DMS 273 treated with DMSO at 0.1 percent for 48 hours (cell line): Measurements from ENCODE around the gene LYST.
"Not testable (repeated sequence)": the region's sequence is repeated elsewhere in the genome, so short reads cannot be mapped to it uniquely, and the experiment has no call there.

Experiments
- DNase-seq: peaks from one replicate; lab custom pipeline; 2025; lab: John Stamatoyannopoulos, UW

The LYST gene, protein sequence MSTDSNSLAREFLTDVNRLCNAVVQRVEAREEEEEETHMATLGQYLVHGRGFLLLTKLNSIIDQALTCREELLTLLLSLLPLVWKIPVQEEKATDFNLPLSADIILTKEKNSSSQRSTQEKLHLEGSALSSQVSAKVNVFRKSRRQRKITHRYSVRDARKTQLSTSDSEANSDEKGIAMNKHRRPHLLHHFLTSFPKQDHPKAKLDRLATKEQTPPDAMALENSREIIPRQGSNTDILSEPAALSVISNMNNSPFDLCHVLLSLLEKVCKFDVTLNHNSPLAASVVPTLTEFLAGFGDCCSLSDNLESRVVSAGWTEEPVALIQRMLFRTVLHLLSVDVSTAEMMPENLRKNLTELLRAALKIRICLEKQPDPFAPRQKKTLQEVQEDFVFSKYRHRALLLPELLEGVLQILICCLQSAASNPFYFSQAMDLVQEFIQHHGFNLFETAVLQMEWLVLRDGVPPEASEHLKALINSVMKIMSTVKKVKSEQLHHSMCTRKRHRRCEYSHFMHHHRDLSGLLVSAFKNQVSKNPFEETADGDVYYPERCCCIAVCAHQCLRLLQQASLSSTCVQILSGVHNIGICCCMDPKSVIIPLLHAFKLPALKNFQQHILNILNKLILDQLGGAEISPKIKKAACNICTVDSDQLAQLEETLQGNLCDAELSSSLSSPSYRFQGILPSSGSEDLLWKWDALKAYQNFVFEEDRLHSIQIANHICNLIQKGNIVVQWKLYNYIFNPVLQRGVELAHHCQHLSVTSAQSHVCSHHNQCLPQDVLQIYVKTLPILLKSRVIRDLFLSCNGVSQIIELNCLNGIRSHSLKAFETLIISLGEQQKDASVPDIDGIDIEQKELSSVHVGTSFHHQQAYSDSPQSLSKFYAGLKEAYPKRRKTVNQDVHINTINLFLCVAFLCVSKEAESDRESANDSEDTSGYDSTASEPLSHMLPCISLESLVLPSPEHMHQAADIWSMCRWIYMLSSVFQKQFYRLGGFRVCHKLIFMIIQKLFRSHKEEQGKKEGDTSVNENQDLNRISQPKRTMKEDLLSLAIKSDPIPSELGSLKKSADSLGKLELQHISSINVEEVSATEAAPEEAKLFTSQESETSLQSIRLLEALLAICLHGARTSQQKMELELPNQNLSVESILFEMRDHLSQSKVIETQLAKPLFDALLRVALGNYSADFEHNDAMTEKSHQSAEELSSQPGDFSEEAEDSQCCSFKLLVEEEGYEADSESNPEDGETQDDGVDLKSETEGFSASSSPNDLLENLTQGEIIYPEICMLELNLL (N-terminal part only)

DNA sequence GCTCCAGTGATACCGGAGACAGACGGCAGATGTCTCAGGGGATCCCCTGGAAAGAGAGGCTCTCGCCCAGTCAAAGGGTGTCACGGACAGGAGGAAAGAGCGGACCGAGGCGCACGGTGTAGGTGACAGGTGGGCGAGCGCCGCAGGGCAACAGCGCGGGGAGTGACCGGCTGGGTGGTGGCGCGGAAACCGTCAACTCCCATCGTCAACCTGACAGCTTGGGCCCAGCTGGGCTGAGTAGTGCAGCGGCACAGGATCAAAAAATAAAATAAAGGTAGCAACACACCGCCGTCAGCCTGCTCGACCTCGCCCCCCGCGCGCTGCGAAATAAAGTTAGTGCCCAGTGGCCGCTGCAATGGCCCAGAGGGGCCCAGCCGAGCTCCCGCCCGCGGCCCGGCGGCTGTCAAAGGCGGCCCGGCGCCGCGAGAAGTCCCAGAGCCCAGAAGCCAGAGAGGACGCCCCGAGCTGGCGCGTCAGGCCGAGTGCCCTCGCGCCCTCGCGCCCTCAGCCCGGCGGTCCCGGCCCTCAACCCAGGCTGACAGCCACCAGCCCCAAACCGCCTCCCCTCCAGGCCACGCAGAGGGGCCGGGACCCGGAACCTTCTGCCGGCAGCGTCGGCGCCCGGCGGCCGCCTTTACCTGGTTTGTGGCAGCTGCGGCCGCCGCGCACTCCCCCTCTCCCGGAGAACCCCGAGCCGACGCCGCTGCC is at the start of gene LYST:
Gene LYST (minus strand): TSS at position 702 of the 708 bp plus-strand sequence. CDS start 36,489 bp downstream, outside the sequence.
- DNase-seq, result no peak

DNA sequence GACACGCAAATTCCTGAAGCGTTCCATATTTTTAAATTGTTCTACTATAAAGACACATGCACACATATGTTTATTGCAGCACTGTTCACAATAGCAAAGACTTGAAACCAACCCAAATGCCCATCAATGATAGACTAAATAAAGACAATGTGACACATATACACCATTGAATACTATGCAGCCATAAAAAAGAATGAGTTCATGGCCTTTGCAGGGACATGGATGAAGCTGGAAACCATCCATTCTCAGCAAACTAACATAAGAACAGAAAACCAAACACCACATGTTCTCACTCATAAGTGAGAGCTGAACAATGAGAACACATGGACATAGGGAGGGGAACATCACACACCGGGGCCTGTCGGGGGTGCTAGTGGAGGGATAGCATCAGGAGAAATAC is 48.8 kb upstream of the LYST start:
- DNase-seq, result not testable (repeated sequence)

GRCh38 chr1:235913311-235913710 is 46.6 kb upstream of the LYST start:
- no peak for DNase-seq

DNA sequence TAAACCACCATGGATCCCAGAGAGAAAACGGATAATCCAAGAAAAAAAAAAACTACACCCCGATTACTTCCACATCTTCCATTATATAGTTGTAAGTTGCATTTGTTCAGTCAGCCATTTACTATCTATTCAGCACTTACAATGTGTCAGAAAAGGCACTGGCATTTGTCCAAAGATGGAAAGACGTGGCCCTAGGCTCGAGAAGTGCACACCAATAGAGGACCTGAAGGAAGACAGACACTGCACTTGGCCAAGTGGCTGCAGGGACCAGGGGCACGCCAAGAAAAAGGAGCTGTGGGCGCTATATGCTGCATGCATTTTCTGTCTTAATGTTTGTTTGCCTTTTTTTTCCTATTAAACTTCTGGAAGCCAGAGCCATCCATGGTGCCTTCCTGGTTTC is 45.2 kb upstream of the LYST start:
- DNase-seq, result no peak

GRCh38 chr1:235911300-235911662 is 44.6 kb upstream of the LYST start:
- DNase-seq, result no peak

- peak; percentile 40 for DNase-seq
These were observed 43.9 kb upstream of the LYST start for GRCh38 chr1:235910357-235911299.

DNA sequence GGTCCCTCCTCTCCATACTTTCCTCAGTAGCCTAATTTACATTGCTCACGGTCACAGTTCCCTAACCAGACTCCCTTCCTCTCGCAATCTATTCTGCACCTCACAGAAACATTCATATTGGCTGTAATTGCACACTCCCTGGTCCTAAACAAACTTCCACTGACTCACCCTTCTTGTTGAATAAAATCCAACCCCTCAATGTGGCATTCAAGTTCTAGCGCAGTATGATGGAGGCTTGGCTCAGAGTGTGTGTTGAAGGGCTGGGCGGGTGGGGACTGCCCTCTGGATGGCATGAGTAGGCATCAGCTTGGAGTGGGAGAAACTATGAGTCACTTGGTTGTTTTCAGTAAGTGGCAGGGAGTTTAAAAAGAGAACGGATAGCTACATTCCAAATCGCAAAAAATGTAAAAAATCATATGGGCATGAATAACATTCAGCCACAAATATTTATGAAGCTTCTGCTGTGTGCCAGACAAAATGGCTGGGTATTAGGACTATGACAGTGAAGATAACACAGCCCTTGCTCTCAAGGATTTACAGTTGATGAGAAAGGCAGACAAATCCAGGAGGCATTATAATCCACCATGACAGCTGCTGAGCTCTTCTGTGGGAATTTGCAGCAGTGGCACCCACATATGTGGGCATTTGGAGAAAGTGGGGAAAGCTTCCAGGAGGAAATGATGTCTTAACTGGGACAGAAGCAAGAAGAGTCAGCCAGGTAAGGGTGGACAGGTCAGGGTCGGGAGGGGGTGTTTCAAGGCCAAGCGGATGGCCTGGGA is 42.2 kb upstream of the LYST start:
- DNase-seq, result no peak

DNA sequence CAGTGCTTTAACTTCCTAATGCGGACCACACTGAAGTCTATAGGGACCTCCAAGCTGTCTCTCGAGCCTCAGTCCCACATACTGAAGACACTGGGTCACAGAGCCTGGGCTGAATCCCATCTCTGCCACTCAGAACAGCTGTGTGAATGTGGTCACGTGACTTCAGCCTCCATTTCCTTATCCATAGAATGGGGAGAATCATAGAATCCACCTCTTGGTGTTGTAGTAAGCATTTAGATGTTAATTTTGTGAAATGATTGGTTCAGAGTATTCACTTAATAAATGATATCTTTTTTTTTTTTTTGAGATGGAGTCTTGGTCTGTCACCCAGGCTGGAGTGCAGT is 41.2 kb upstream of the LYST start:
- no peak for DNase-seq

- no peak for DNase-seq
These were observed 40.6 kb upstream of the LYST start for GRCh38 chr1:235907187-235907896.

GRCh38 chr1:235906436-235906835 is 39.7 kb upstream of the LYST start:
- DNase-seq, result no peak

- not testable (repeated sequence) for DNase-seq
These were observed 37.1 kb upstream of the LYST start for GRCh38 chr1:235903809-235904208.

DNA sequence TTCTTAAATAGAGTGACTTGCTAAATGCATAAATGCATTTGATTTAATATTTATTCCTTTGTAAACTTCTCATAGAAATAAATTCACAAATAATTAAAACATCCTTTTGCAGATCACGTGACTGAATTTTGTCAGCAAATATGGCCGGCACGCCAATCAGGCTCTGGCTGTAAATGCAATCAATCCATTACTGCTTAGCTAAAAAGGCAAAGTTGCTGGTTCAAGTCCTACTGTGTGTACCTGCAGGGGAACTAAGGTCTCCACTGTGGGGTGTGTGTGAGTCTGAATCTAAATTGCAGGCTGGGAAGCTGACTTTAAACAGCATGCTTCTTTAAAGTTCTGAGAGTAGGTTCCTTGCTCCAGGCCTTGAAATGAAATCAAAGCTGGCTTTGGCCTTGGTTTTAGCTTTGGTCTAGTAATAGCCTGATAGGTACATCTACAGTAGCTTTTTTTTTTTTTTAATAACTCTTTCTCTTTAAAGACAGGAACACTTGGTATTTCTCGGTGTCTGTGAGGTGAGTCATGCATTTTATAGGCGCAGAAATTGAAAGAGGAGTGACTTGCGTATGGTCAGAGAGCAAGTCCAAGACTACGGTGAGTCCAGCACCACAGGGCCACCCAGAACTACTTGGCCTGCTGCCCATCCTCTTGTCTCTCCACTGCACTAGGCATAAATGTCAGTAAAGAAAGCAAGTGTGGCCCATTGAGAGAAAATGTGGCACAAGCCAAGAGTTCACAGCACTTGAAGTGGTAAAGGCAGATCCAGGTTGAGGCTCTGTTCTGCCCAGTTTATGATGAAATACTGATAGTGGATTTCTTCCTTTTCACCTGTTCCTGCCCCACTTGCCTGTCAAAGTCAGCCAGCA is 36.2 kb upstream of the LYST start:
- DNase-seq, result no peak

GRCh38 chr1:235901461-235901860 is 34.8 kb upstream of the LYST start:
- DNase-seq, result no peak

DNA sequence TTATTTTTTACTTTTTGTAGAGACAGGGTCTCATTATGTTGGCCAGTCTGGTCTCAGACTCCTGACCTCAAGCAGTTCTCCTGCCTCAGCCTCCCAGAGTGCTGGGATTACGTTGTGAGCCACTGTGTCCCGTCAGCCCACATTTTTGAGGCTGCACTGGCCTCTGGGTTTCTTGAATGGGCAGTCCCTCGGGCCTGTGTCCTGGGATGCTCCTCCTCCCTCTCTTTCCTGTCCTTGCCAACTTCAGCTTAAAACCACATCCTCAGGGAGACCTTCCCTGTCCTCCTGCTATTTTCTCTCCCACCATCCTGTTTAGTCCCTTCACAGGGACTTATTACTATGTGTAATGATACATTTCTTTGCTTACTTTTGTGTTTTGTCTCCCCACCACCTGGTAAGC is 31.4 kb upstream of the LYST start:
- DNase-seq, result no peak

DNA sequence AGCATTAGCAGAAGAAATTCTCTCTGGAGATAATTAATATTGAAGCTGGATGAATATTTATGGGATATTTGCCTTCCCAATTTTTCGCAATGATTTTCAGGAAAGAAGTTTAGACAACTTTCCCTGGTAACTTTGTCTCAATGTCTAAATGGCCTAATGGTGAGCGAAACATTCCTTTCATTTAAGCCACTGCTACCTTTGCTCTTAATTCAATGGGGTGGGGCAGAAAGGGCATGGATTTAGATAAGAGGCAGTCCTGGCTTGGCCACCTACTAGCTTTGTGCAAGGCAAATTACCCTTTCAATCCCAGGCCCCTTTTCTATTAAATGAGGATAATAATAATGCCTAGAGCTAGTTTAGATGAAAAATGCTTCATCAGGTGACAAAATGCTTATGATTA is 27.1 kb upstream of the LYST start:
- DNase-seq, result no peak

DNA sequence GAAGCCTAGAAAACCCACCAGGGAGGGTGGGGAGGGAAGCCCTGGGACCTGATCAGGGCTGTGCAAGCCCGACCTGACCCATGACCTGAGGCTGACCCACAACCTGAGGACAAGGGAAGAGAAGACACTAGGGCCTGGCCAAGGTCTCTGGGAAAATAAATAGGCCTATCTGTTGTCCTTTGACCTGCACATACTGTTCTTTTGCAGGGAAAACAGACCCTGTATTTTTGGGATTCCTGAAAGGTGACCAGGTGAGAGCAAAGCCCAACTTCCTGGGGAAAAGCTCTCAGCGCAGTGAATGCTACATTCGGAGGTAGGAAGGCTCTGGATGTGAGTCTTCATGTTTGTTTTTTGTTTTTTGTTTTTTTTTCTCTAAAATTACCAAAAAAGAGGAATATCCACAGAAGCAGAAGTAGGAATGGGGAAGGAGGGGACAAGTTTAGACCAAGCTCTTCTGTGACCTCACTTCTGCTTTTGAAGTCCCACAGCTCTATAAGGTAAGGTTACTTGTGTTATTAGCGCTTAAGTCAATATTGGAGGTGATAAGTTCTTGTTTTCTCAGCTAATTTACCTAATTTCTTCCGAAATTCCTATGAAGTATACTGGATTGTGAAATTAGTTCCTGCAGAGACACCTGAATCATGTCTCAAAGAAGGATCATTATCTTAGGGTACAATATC is 26.2 kb upstream of the LYST start:
- DNase-seq, result no peak

GRCh38 chr1:235892202-235892601 is 25.5 kb upstream of the LYST start:
- no peak for DNase-seq
